Measurements from ENCODE around the gene GRM5.

- TF ChIP-seq CTCF (IDR thresholded peaks at IDR 0.05): no peak
- no peak for TF ChIP-seq POLR2A (IDR thresholded peaks at IDR 0.05)
Measured at GRCh38 chr11:88818978-88819377, 246.8 kb downstream of the GRM5 start.

All from thyroid gland (tissue), 4 donors.